NCI-H2081 treated with DMSO at 0.1 percent for 48 hours (cell line): ENCODE results near the gene LRRC32.
"Not testable (repeated sequence)": the region's sequence is repeated elsewhere in the genome, so short reads cannot be mapped to it uniquely, and the experiment has no call there.

Source experiments
- DNase-seq: peaks from one replicate; lab custom pipeline; 2025; lab: John Stamatoyannopoulos, UW

The LRRC32 gene

GRCh38 chr11:76648061-76648460 lies 22.5 kb downstream of the LRRC32 start:
- DNase-seq, result no peak

GRCh38 chr11:76646882-76647534 lies 23.5 kb downstream of the LRRC32 start:
- no peak for DNase-seq

- DNase-seq, result no peak
Observed at GRCh38 chr11:76644591-76644990, 26.0 kb downstream of the LRRC32 start.

GRCh38 chr11:76643711-76644110 lies 26.8 kb downstream of the LRRC32 start:
- not testable (repeated sequence) for DNase-seq

GRCh38 chr11:76642341-76642740 lies 28.2 kb downstream of the LRRC32 start:
- DNase-seq, result no peak

GRCh38 chr11:76641905-76642304 lies 28.6 kb downstream of the LRRC32 start:
- DNase-seq, result no peak

GRCh38 chr11:76640501-76640900 lies 30.0 kb downstream of the LRRC32 start:
- no peak for DNase-seq

- DNase-seq, result no peak
Observed at GRCh38 chr11:76639621-76640020, 30.9 kb downstream of the LRRC32 start.

- no peak for DNase-seq
Observed at GRCh38 chr11:76638270-76639197, 32.0 kb downstream of the LRRC32 start.

GRCh38 chr11:76637491-76638269 lies 32.9 kb downstream of the LRRC32 start:
- no peak for DNase-seq

- DNase-seq, result no peak
Observed at GRCh38 chr11:76636826-76637460, 33.6 kb downstream of the LRRC32 start.

GRCh38 chr11:76635991-76636738 lies 34.4 kb downstream of the LRRC32 start:
- no peak for DNase-seq

GRCh38 chr11:76634886-76635285 lies 35.7 kb downstream of the LRRC32 start:
- DNase-seq, result no peak

GRCh38 chr11:76632492-76632891 lies 38.1 kb downstream of the LRRC32 start:
- DNase-seq, result no peak

- no peak for DNase-seq
Observed at GRCh38 chr11:76631566-76632308, 38.8 kb downstream of the LRRC32 start.

- no peak for DNase-seq
Observed at GRCh38 chr11:76630600-76631281, 39.8 kb downstream of the LRRC32 start.

GRCh38 chr11:76629853-76630599 lies 40.5 kb downstream of the LRRC32 start:
- no peak for DNase-seq

- DNase-seq, result no peak
Observed at GRCh38 chr11:76629116-76629852, 41.3 kb downstream of the LRRC32 start.
